ENCODE data around the gene NEDD8.
A peak's percentile ranks its signal among the peaks of the same experiment; 100 is the strongest.

Gene NEDD8

GRCh38 chr14:24232121-24232644, at the start of gene NEDD8:
TSS of gene NEDD8 (minus strand) at chr14:24232367. CDS start at chr14:24232267, 100 bp downstream.
- peak; percentile 86 to 89 for DNase-seq (ENCODE audit: low read depth in 2 of 2)

- no peak for DNase-seq (ENCODE audit: low read depth in 2 of 2)
Observed at GRCh38 chr14:24281636-24282035, 49.5 kb upstream of the NEDD8 start.

- no peak for DNase-seq (ENCODE audit: low read depth in 2 of 2)
Observed at GRCh38 chr14:24280797-24281460, 48.8 kb upstream of the NEDD8 start.

GRCh38 chr14:24279301-24280186, 47.4 kb upstream of the NEDD8 start:
- peak; percentile 38 to 42 for DNase-seq (ENCODE audit: low read depth in 2 of 2)

- no peak for DNase-seq (ENCODE audit: low read depth in 2 of 2)
Observed at GRCh38 chr14:24278424-24278823, 46.3 kb upstream of the NEDD8 start.

- DNase-seq (ENCODE audit: low read depth in 2 of 2), result peak in 1 of 2 experiments; percentile 20
Observed at GRCh38 chr14:24277606-24278321, 45.6 kb upstream of the NEDD8 start.

- no peak for DNase-seq (ENCODE audit: low read depth in 2 of 2)
Observed at GRCh38 chr14:24277071-24277470, 44.9 kb upstream of the NEDD8 start.

- DNase-seq (ENCODE audit: low read depth in 2 of 2), result peak; percentile 9 to 32
Observed at GRCh38 chr14:24274101-24274543, 42.0 kb upstream of the NEDD8 start.

- DNase-seq (ENCODE audit: low read depth in 2 of 2), result no peak
Observed at GRCh38 chr14:24273422-24273998, 41.3 kb upstream of the NEDD8 start.

- DNase-seq (ENCODE audit: low read depth in 2 of 2), result no peak
Observed at GRCh38 chr14:24272467-24272866, 40.3 kb upstream of the NEDD8 start.

- DNase-seq (ENCODE audit: low read depth in 2 of 2), result no peak
Observed at GRCh38 chr14:24271834-24272263, 39.7 kb upstream of the NEDD8 start.

GRCh38 chr14:24271134-24271833, 39.1 kb upstream of the NEDD8 start, which contains the start of gene RABGGTA:
TSS of gene RABGGTA (minus strand) at chr14:24271597. CDS start at chr14:24271115, 482 bp downstream.
- peak; percentile 75 to 76 for DNase-seq (ENCODE audit: low read depth in 2 of 2)

GRCh38 chr14:24270537-24271133, 38.5 kb upstream of the NEDD8 start:
- DNase-seq (ENCODE audit: low read depth in 2 of 2), result no peak

- DNase-seq (ENCODE audit: low read depth in 2 of 2), result no peak
Observed at GRCh38 chr14:24269910-24270536, 37.9 kb upstream of the NEDD8 start.

GRCh38 chr14:24269368-24269767, 37.2 kb upstream of the NEDD8 start:
- no peak for DNase-seq (ENCODE audit: low read depth in 2 of 2)

GRCh38 chr14:24268225-24268624, 36.1 kb upstream of the NEDD8 start:
- no peak for DNase-seq (ENCODE audit: low read depth in 2 of 2)

- DNase-seq (ENCODE audit: low read depth in 2 of 2), result no peak
Observed at GRCh38 chr14:24267516-24267915, 35.3 kb upstream of the NEDD8 start.

- DNase-seq (ENCODE audit: low read depth in 2 of 2), result no peak
Observed at GRCh38 chr14:24266344-24267244, 34.4 kb upstream of the NEDD8 start.

GRCh38 chr14:24264298-24264697, 32.1 kb upstream of the NEDD8 start:
- no peak for DNase-seq (ENCODE audit: low read depth in 2 of 2)

All from stimulated activated CD4-positive, alpha-beta T cell treated with anti-CD3 and anti-CD28 coated beads, Interleukin-12 subunit alpha, Interleukin-12 subunit beta, amount 100 ng/mL, for 24 hours (primary cell).